Measurements from ENCODE around the gene MAGEA11.
"Not testable (repeated sequence)": the region's sequence is repeated elsewhere in the genome, so short reads cannot be mapped to it uniquely, and the experiment has no call there.

MAGEA11 gene, protein sequence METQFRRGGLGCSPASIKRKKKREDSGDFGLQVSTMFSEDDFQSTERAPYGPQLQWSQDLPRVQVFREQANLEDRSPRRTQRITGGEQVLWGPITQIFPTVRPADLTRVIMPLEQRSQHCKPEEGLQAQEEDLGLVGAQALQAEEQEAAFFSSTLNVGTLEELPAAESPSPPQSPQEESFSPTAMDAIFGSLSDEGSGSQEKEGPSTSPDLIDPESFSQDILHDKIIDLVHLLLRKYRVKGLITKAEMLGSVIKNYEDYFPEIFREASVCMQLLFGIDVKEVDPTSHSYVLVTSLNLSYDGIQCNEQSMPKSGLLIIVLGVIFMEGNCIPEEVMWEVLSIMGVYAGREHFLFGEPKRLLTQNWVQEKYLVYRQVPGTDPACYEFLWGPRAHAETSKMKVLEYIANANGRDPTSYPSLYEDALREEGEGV

DNA sequence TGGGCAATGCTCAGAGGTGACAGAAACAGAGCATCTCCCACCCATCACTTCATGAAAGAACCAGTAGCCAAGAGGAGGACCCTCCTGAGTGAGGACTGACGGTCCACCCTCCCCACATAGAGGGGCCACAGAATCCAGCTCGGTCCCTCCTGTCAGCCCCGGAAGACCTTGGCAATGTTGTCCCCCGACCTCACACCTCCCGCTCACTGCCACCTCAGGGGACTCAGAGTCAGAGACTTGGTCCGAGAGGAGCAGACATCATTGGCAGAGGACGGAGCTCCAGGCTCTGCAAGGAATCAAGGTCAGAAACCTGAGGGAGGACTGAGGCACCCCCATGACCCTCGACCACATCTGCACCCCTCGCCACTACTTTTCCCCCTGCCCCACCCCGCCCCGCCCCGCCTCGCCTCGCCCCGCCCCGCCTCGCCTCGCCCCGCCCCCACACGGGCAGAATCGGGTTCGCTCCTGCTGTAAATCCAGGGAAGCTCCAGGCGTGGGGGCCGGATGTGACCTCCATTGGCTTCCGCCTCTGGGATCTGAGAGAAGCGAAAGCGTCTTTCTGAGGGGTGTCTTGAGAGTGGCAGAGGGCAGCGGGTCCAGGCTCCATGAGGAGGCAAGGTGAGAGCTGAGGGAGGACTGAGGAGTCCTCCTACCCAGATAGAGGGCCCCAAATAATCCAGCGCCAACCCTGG, at the start of gene MAGEA11:
Gene MAGEA11 (plus strand): TSS at position 516 of the 692 bp plus-strand sequence. CDS start 1,100 bp downstream, outside the sequence.
- DNase-seq (ENCODE audit: low spot score), result no peak

DNA sequence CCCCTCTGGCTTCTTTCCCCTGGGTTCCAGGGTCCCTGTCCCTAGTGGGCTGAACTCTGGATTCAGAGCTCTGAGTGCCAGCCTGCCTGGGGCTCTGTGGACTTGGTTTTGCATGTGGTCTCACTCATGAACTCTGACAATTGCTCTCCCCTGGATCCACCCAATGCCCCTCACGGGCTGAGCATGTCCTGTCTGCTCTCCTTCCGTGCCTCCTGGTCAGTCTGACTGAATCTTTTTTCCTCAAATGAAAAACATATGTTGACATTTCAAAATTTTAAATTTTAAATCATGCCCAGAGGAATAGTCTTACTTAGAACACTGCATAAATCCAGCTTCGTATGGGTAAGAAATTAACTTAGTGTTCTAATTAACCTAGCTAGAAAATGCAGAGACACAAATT, 36.8 kb upstream of the MAGEA11 start:
- not testable (repeated sequence) for DNase-seq (ENCODE audit: low spot score)

DNA sequence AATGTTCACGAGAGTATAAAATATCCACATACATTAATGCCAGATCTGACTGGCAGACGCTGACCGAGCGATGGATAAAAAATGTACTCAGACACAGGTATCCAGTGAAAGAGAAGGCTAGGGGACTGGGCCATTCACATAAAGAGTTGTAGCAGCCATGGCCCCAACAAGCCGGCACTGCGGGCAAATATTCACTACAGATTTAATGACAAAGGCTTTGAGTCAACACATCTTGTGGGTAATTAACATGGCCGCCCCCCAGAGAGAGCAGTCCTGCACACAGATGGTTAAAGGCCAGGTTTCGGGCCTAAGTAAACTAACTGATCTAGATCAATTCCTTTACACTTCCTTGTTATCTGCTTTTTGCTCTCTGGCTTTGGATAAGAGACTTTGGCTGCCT, 36.3 kb upstream of the MAGEA11 start:
- DNase-seq (ENCODE audit: low spot score), result not testable (repeated sequence)

DNA sequence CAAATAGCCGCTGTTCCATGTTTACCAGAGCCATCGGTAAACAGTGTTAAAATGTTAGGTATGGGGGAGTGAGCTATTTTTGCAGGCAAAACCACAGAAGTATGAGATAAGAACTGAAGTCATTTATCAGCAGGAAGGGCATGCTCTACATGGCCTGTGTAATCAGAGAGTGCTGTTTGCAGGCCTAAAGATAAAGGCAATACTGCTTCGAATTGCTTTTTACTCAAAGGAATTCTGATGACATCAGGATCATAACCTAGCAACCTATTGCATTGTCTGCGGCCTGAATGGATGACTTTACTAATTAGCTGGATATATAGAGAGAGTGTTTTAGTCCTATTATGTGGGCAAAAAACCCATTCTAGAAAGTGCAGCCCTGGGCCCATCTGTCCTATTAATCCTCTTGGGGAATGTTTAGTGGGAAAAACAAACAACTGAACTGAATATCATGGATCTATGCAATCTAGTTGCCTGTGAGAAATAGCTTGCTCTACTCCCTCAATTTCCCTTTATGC, 32.6 kb upstream of the MAGEA11 start:
- not testable (repeated sequence) for DNase-seq (ENCODE audit: low spot score)

DNA sequence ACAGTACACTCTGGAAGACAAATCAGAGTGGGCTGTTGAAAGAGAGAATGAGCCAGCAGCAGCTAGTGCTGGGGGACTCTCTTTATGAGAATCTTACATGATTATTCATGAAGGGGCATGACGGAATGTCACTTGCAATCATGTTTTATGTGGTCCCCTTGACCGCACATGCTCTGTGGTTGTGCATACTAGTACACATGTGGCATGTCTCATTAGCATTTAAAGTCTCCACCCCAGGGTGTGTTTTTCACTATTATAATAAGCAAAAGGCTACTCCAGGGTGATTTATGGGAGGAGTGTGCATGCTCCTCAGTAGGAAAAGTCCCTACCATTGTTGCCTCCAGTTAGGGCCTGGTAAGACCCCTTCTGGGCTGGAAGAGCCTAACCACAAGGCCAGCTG, 30.7 kb upstream of the MAGEA11 start:
- DNase-seq (ENCODE audit: low spot score), result no peak

DNA sequence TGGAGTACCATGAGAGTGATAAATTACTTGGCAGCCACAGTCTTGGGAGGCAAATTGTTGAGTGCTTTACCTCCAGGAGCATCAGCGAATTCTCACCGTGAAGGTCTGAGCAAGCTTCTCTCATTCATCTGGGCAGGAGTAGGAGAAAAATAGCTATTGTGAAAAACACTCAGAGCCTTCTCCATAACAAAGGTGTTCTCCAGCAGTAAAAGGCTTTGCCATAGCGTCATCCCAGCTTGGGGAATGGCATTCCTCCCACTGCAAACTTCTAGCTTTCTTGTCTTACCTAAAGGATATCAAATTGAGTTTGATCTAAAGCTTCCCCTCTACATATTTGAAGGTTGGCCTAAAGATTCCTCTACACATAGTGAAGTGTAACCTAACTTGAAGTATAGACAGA, 29.8 kb upstream of the MAGEA11 start:
- DNase-seq (ENCODE audit: low spot score), result no peak

DNA sequence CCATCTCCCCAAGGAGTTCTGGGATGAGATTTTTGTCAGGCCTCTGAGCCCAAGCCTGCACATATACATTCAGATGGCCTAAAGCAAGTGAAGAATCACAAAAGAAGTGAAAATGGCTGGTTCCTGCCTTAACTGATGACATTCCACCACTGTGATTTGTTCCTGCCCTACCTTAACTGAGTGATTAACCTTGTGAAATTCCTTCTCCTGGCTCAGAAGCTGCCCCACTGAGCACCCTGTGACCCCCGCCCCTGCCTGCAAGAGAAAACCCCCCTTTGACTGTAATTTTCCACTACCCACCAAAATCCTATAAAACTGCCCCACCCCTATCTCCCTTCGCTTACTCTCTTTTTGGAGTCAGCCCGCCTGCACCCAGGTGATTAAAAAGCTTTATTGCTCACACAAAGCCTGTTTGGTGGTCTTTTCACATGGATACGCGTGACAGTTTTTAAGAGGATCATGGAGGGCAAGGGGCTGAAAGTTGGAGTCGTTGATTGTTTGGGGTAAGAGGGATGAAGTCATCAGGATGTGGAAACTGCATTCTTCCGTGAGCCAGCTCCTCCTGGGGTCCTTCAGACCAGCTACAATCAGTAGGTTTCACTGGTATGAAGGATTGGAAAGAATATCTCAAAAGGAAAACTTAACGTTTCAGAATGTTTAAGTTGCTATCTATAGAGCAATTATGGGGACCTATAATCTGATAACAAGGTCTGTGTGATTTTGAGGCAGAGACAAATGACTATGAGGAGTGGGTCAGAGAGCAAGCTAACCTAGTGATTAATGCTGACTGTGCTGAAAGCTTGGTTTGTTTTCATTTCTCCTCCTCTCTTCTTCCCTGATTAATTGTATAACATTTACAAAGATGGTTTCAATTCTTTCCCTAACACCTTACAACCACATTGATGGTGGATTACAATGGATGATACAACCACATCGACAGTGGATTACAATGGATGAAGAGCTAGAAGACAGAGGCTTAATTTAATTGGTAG, 28.6 kb upstream of the MAGEA11 start:
- DNase-seq (ENCODE audit: low spot score), result no peak

DNA sequence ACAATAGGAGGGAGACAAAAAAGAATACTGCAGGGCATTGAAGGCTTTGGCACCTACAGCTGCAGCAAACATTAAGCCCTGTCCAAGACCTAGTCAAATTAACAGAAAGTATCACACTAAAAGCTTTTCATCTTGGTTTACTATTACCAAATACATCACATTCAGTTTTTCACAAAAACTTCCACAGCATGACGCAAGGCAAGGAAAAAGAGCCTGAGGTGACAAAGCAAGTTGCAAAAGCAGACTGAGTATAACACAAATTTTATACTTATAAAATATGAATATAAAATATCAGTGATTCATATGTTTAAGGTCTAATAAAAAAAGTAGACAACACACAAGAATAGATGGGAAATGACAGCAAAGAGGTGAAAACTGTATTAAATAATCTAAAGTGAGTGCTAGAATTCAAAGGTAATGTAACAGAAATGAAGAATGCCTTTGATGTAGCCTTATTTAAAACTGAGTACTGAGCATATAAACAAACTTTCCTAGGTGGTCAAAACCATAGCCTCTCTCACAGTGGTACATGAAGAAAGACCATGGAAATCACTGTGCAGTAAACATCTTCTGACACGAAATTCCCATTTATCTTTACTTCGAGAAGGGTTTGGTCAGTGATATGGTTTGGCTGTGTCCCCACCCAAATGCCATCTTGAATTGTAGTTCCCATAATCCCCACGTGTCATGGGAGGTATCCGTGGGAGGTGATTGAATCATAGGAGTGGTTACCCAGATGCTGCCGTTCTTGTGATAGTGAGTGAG, 27.7 kb upstream of the MAGEA11 start:
- no peak for DNase-seq (ENCODE audit: low spot score)

DNA sequence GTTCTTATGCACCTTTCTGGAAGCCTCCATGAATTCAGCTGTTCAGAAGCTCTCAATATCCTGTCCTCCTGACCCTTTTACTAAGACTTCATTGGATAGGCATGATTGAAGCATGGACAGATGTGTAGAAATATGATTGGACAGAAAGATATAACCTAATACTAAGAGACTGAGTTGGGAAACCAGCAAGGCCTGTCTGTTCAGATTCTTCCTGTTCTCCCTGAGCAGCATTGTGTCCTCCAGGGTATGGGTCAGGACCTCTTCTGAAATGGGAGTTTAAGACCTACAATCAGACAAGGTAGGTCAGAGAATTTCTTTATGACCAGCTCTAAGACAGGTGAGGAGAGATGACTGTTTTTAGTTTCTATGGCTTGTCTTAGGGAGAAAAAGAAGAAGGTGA, 23.9 kb upstream of the MAGEA11 start:
- no peak for DNase-seq (ENCODE audit: low spot score)

DNA sequence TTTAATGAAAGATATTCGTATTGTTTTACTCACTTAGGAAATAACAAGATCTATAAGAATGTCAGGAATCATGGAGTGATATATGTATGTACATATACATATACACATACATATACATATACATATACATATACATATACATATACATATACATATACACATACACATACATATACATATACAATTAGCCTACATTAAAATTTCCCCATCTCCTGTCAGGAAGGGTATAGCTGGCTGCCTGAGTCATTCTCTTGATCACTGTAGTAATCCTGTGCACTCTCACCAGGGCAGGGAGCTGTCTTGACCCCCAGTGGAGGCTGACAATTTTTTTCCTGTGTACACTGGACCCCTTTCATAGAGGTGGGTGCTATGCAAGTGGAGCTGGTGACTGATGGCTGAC, 23.3 kb upstream of the MAGEA11 start:
- DNase-seq (ENCODE audit: low spot score), result no peak

DNA sequence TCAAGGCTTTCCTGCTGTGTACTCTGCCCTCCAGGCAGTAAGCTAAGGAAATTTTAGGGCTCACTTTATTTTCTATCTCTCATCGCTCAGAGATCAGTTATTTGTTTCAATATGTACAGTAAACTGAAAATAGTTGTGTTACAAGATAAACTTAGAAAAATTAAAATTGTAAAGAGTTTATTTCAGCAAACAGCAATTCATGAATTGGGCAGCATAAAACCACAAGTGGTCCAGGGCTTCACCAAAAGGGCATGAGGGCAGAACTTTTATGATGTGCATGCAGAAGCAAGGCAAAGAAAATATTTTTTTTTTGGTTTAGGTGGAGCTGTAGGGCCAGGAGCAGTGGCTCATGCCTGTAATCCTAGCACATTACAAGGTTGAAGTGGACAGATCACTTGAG, 20.1 kb upstream of the MAGEA11 start:
- no peak for DNase-seq (ENCODE audit: low spot score)

DNA sequence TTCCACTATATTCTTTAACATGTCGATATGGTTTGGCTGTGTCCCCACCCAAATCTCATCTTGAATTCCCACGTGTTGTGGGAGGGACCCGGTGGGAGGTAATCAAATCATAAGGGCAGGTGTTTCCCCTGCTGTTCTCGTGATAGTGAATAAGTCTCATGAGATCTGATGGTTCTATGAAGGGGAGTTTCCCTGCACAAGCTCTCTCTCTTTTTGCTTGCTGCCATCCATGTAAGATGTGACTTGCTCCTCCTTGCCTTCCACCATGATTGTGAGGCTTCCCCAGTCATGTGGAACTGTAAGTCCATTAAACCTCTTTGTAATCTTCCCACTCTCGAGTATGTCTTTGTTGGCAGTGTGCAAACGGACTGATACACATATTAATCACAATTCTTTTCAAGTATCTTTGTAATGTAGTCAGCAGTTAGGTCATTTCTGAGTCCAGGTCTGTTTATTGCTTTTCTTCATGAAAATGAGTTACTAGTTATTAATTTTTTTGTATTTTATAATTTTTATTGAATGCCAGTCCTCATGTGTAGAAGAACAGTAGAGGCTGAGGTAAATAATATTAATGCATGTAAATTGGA, 19.1 kb upstream of the MAGEA11 start:
- not testable (repeated sequence) for DNase-seq (ENCODE audit: low spot score)

DNA sequence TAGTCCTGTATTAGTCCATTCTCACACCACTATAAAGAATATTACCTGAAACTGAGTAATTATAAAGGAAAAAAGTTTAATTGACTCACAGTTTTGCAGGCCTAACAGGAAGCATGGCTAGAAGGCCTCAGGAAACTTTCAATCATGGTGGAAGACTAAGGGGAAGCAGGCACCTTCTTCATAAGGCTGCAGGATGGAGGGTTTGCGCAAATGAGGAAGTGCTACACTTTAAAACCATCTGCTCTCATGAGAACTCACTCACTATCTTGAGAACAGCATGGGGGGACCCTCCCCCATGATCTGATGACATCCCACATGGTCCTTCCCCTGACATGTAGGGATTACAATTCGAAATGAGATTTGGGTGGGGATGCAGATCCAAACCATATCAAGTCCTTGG, 12.1 kb upstream of the MAGEA11 start:
- no peak for DNase-seq (ENCODE audit: low spot score)

DNA sequence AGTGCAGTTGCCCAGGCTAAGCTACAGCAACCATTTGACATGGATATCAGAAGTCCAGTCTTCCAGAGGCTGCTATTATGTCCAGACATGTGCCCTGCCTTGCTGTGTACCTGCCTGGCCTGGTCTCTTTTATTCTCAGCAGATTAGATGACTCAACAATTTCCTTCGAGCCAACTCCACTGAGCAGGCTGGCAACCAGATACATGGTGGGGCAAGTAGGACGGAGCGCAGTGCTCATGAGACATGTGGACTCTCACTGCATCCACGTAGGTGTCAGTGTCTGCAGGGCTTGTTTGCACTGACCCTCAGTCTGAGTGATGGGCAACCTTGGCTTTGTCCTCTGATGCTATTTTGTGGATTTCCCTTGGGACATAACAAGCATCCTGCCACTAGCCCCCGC, 7.2 kb upstream of the MAGEA11 start:
- no peak for DNase-seq (ENCODE audit: low spot score)

DNA sequence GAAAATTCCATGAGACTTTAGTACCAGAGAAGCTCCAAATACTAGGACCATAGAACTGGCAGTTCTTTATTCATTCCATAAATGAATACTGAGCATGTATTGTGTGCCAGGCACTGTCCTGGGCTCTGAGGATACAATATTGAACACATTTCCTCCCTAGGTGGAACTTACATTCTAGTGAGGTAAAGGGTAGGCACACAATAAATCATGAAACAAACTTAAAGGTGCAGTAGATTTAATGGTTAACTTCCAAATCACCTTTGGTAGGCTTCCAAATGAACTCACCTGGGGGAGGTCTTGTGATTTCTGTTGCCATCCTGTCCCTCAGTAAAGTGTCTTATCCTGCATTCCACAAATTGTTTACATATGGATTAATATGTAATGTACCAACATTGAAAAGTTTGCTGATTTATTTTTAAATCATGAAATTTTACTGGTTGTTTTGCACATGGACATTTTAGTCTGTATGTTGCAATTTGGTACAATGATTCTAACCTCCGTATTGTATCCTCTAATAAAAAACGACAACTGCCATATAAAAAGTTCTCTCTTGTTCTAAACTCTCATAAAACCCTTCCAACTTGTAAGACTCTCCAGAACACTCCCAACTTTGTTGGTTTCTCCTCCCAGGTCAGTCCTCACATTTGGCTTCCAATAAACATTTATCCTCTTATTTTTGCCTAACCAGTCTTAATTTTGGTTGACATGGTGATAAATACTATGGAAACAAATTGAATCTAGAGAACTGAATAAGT, 4.5 kb upstream of the MAGEA11 start:
- no peak for DNase-seq (ENCODE audit: low spot score)

DNA sequence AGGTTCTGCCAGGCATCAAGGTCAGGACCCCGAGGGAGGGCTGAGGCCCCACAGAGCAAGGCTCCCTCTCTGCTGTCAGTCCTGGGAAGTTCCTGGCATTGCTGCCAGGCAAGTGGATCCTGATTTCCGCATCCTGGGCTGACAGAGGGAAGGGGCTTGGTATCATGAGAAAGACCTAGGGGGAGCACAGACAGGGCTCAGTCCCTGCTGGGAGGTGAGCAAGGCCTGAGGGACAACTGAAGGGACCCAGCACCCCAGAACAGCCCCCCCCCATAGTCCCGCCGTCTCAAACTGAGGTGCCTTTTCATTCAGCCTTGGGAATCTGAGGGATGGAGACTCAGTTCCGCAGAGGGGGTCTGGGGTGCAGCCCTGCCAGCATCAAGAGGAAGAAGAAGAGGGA, 971 bp downstream of the MAGEA11 start:
- DNase-seq (ENCODE audit: low spot score), result no peak

DNA sequence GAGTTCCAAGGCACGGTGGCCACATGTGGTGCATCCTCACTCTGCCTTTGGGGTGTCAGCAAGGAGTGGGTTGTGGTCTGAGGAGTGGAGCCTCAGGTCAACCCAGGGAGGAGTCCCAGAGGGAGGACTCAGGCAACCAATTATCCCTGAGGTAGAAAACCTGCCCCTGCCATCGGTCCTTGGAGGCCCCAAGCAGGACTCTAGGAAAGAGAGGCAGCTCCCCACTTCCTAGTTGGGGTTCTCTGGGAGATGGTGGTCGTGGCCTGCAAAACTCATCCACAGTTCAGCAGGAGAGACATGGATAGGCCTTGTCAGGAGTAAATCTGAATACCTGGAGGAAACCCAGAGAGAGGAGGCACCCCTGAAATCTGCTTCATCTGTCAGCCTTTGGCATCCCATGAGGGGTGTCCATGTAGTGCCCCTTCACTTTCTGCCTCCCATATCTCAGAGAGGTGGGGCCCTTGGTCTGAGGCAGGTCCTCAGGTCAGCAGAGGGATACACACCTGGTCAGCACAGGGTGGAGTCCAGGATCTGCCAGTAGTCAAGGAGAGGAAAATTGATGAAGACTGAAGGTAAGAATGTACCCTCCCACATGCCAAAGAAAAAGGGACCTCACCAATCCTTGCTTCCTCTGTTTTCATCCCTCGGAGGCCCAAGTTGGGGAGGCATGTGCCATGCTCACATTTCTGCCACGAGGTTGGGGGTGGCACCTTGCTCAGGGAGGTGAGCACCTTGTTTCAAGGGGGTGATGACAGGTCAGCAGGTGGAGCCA, 1.6 kb downstream of the MAGEA11 start:
- no peak for DNase-seq (ENCODE audit: low spot score)

DNA sequence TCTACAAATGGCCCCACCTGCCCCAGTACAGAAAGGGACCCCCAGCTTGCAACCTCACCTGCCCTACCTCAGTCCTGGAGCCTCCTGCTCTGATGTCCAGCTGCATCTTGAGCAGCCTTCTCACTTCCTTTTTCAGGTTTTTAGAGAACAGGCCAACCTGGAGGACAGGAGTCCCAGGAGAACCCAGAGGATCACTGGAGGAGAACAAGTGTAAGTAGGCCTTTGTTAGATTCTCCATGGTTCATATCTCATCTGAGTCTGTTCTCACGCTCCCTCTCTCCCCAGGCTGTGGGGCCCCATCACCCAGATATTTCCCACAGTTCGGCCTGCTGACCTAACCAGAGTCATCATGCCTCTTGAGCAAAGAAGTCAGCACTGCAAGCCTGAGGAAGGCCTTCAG, 3.6 kb downstream of the MAGEA11 start:
- DNase-seq (ENCODE audit: low spot score), result no peak

DNA sequence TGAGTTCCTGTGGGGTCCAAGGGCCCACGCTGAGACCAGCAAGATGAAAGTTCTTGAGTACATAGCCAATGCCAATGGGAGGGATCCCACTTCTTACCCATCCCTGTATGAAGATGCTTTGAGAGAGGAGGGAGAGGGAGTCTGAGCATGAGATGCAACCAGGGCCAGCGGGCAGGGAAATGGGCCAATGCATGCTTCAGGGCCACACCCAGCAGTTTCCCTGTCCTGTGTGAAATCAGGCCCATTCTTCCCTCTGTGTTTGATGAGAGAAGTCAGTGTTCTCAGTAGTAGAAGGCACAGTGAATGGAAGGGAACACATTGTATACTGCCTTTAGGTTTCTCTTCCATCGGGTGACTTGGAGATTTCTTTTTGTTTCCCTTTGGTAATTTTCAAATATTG, 4.8 kb downstream of the MAGEA11 start:
- no peak for DNase-seq (ENCODE audit: low spot score)

Data from left forelimb (tissue), 1 donor.